Activated CD4-positive, alpha-beta T cell treated with anti-CD3 and anti-CD28 coated beads, Interleukin-2, Interleukin-6, amounts not matched to agents 100 ng/mL and 50 ng/mL, durations not matched to agents 16 hours and 8 hours (primary cell): ENCODE data around the gene SYNDIG1.

Experiments used
- DNase-seq: peaks from one replicate; pipeline ENCODE4 v3.0.0-alpha.2; 2020

SYNDIG1 gene

DNA sequence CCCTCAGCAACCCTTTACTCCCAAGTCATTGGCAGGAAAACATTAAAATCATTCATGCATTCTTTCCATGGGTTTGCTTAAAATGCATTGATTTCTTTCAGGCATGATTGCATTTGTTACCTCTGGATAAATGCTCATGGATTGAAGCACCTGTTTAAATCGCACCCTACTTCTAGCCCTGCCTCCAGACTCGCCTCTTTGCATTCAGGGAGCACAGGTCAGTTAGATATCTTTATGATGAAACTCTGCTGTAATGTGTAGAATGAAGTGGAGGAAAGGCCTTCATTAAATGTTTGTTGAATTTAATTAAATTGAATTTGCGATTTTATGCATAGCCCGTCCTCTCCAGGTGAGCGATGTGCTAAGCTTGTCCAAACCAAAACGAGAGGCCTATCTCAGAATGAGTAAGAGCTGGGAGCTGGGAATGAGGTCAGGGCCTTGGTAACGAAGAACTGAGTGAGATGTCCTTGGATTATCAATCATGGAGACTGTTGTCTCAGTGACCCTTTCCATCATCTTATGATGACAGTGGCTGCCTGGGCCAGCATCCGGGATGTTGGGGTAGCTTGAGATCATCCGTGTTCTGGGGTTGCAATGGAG, 210.1 kb downstream of the SYNDIG1 start:
- DNase-seq, result no peak

GRCh38 chr20:24681634-24682495, 212.4 kb downstream of the SYNDIG1 start:
- no peak for DNase-seq

GRCh38 chr20:24682496-24682985, 213.1 kb downstream of the SYNDIG1 start:
- DNase-seq, result no peak

GRCh38 chr20:24683676-24684075, 214.2 kb downstream of the SYNDIG1 start:
- no peak for DNase-seq

GRCh38 chr20:24684421-24684871, 215.0 kb downstream of the SYNDIG1 start:
- DNase-seq, result no peak

GRCh38 chr20:24684956-24685691, 215.7 kb downstream of the SYNDIG1 start:
- no peak for DNase-seq

GRCh38 chr20:24685736-24686135, 216.3 kb downstream of the SYNDIG1 start:
- no peak for DNase-seq

DNA sequence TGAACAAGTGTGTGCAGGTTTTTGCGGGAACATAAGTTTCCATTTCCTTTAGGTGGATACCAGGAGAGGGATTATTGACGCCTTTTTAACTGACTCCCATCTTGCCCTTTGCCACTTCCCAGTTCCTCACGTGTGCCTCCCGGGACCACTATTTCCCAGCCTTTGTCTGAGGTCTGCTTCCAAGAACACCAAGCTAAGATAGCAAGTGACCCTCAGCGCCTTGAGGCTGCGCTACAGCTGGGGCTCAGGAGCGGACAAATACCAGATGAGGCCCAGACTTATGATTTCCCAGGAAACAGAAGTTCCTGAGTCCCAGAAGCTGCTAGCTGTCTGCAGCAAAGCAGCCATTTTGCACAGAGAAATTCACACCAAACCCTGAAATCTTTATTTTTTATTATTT, 216.7 kb downstream of the SYNDIG1 start:
- DNase-seq, result no peak

GRCh38 chr20:24690408-24690807, 221.0 kb downstream of the SYNDIG1 start:
- no peak for DNase-seq

DNA sequence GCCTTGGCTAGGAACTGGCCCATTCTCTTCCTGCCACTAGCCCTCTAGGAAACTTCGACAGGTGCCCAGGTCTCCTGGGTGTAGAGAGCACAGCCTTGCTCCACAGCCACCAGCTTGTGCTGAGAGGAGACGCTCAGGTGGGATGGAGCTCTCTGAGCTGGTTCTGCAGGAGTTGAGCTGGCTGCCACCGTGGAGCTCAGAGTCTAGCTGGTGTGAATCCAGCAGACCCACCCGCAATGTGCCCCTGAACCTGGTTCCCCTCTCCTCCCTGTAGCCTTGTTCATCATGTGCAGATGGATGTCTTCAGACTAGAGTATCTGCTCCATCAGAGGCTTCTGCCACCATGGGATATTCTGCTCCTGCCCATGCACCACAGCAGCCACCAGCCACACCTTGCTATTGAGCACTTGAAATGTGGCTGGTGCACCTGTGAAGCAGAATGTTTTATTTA, 222.5 kb downstream of the SYNDIG1 start:
- no peak for DNase-seq

DNA sequence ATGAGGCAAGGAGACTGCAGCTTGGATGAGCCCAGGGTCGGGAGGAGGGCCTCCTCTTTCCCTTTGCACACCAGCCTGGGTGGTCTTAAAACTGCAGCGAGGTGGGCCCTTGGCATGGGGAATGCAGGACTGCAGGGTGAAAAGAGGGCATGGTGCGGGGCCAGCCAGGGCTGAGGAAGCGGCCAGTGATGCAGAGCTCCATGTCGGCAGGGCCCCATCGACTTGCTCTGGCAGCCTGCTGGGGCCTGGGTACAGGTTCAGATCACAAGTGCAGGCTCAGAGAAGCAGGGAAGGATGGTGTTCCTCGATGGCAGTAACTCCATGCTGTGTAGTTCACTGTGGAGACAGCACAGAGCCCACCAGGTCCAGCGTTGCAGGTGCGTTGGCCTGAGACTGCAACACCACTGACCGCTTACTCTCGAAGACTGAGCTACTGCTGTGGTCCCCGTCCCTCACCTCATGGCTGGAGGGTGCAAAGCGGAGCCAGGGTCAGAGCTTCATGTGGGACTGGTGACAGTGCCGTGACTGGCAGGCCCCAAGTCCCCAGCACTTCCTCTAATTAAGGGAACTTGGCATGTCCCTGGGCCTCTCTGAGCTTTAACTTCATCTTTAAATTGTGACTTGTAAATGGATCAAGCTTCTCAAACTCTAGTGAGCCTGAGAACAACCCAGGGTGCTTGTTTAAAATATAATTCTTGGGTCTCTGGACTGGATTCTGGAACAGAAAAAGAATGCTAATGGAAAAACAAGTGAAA, 223.2 kb downstream of the SYNDIG1 start:
- no peak for DNase-seq

DNA sequence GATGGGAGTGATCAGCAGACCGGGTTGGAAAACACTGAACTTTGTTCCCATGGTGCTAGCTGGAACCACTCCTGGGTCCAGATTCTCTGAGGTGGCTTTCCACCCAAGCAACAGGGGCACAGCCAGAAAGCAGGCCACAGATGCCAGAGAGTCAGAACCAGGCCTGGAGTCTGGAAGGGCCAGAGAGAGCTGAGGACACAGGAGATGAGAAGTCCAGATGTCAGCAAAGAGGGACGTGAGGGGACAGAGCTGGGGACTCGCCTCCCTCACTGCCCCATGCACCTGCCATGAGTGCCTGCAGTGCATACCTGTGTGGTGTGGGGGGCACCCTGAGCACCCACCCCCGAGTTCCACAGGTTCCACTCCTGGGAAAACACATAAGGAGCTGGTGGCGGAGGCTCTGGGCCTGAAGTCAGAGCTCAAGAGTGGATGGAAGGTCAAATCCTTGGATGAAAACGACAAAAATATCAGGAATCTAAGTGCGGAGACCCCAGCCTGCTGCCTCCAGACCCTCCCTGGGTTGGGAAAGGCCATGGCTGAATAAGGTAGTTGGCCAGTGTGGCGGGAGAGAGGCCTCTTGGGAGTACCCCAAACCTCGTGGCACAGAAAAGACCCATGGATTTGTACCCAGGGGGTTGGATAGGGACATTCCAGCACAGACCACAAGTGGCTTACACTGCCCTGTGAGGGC, 224.2 kb downstream of the SYNDIG1 start:
- no peak for DNase-seq

DNA sequence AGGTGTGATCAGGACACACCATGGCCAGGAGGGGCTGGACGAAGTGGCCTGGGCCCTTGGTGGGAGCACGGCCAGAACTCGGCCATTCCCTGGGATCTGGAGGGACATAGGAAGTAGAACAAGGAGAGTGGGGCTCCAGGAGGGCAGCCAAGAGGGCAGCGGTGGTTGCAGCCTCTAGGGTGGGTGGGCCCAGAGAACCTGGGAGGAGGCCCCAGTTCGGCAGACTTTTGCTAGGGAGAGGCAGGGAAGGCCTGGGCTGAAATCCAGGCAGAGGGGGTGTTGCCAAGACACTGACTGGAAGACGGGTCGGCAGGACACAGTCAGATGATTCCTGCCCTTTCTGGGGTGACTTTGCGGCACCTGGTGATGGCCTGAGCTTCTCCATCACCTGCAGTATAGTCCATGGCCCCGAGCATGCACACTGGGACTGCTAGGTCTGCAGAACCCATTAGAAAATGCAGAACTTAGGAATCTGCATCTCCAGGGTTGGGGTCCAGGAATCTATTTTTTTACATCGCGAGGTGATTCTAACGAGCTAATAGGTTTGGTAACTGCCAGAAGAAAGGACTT, 224.8 kb downstream of the SYNDIG1 start:
- DNase-seq, result no peak

GRCh38 chr20:24694727-24695528, 225.5 kb downstream of the SYNDIG1 start:
- no peak for DNase-seq

GRCh38 chr20:24695529-24696225, 226.2 kb downstream of the SYNDIG1 start:
- DNase-seq, result no peak

GRCh38 chr20:24696396-24696795, 227.0 kb downstream of the SYNDIG1 start:
- DNase-seq, result no peak

DNA sequence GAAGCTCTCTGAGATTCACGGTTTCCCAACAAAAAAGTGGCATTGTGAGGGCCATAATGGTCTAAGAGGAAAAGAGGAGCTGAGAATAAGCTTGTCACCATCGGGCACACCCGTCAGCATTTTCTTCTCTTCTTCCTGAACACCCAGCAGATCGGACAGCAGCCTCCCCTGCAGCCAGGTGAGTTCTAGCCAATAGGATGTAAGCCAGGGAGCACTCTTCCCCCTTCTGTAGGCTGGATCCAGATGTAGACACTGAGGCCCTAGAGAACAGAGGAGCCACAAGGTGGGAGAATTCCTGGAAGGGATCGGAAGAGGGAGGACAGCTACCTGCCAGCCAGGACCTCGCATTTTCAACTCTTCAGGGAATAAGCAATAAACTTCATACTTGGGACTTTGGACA, 228.0 kb downstream of the SYNDIG1 start:
- no peak for DNase-seq

GRCh38 chr20:24698189-24698588, 228.8 kb downstream of the SYNDIG1 start:
- no peak for DNase-seq

DNA sequence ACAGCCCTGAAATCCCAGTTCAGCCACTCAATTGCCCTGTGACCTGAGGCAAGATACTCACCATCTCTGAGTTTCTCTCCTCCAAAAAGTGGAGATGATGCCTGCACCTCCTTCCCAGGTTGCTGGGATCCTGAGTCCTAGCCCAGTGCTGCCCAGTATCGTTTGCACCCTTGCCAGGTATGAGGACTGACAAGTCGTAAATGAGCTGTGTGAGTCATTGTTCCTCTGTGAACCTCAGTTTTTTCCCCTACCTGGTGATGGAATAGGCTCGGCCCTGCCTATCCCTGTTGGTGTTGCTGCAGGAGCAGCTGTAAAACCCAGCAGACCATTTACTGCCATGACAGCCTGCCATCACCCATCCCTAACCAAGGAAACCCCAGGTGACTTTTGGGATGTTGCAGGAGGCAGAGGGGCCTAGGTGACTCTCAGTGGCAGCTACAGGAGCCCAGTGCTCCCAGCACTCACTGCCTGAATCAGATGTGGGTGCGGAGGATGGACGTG, 229.3 kb downstream of the SYNDIG1 start:
- DNase-seq, result no peak
